Measurements from ENCODE around the gene HMGCR. TPM values are rescaled to one million over a fixed set of nuclear protein-coding genes. Genes with fewer than 3 reads are reported as not detected.
"Not testable (repeated sequence)": the region's sequence is repeated elsewhere in the genome, so short reads cannot be mapped to it uniquely, and the experiment has no call there.

Gene HMGCR
- total RNA-seq, 1 donor: 144 TPM

DNA sequence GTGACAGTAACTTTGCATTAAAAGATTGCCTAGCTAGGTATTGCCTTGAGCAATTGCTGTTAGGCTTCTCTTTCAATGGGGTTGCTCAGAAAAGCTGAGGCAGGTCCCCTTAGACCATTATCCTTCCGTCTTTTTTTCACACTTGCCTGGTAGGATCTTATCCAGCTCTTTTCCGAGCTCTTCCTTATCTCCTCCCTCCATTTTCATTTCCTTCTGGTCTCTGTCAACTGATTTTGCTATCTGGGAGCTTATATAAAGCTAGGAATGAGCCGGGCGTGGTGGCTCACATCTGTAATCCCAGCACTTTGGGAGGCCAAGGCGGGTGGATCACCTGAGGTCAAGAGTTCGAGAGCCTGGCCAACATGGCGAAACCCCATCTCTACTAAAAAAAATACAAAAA, 6.6 kb upstream of the HMGCR start:
- H3K27ac ChIP-seq (ENCODE audit: low read depth, low read length): no peak overlapping the region
- no peaks in the 10 kb centered on the region for H3K79me2 ChIP-seq (ENCODE audit: insufficient read depth, low read length)
- H2AFZ ChIP-seq (ENCODE audit: low read length): no peak overlapping the region
- no peaks in the 10 kb centered on the region for H3K36me3 ChIP-seq (ENCODE audit: insufficient read depth, low read length)
- H4K20me1 ChIP-seq (ENCODE audit: insufficient read depth, low read length): no peaks in the 10 kb centered on the region
- H3K9me3 ChIP-seq (ENCODE audit: low read depth, low read length): no peaks in the 10 kb centered on the region
- TF ChIP-seq, protein P1, sequence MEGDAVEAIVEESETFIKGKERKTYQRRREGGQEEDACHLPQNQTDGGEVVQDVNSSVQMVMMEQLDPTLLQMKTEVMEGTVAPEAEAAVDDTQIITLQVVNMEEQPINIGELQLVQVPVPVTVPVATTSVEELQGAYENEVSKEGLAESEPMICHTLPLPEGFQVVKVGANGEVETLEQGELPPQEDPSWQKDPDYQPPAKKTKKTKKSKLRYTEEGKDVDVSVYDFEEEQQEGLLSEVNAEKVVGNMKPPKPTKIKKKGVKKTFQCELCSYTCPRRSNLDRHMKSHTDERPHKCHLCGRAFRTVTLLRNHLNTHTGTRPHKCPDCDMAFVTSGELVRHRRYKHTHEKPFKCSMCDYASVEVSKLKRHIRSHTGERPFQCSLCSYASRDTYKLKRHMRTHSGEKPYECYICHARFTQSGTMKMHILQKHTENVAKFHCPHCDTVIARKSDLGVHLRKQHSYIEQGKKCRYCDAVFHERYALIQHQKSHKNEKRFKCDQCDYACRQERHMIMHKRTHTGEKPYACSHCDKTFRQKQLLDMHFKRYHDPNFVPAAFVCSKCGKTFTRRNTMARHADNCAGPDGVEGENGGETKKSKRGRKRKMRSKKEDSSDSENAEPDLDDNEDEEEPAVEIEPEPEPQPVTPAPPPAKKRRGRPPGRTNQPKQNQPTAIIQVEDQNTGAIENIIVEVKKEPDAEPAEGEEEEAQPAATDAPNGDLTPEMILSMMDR (IDR thresholded peaks at IDR 0.05; ENCODE audit: extremely low read depth, low read depth, low read length): no peak
- H3K4me1 ChIP-seq (ENCODE audit: insufficient read depth, low read length): no peaks in the 10 kb centered on the region
- H3K27me3 ChIP-seq (ENCODE audit: insufficient read depth, low read length): no peaks in the 10 kb centered on the region
- H3K4me3 ChIP-seq (ENCODE audit: insufficient read depth, low read length): no peak overlapping the region
- DNase-seq (ENCODE audit: insufficient read length, low spot score, missing footprints): no peak
- H3K4me2 ChIP-seq (ENCODE audit: insufficient read depth, low read length): no peak overlapping the region

DNA sequence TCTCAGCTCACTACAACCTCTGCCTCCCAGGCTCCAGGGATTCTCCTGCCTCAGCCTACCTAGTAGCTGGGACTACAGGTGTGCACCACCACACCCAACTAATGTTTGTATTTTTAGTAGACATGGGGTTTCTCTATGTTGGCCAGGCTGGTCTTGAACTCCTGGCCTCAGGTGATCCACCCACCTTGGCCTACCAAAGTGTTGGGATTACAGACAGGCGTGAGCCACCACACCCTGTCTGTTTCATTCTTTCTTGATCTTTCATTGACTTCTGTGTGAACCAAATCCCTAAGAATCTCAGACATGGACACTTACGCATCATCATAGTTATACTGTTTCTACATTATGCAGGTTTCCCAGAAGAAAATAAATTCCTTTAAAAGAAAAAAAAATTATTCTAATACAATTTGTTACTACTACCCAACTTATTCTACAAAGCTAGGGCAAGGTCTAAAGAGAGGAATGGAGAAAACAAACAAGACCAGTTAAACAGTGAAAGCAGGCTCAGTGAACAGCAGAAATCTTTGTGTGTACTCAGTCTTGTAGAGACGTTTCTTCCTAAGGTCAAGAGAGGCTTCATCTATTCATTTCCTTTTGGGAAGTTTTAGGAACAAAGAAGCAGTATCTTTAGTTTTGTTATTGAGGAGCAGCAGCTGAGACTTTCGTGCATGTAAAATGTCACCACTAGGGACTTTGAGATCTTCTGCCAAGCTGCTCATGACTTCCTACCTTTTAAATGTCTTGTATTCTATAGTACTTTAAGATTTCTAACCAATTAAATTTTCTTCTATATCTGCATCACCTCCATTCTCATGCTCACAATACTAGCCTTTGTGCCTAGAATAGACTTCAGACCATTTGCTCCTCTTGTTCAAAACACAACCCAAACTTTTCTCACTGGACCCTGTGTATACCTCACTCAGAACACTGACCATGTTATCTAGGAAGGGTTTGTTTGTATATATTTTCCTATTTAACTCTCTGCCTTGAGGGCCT, 5.6 kb upstream of the HMGCR start:
- Histone ChIP-seq H3K4me2 (ENCODE audit: insufficient read depth, low read length) (no peak overlapping the region), H3K36me3 (ENCODE audit: insufficient read depth, low read length) (no peaks in the 10 kb centered on the region), H3K4me1 (ENCODE audit: insufficient read depth, low read length) (peaks cover 4% of the 10 kb centered on the region), H3K9me3 (ENCODE audit: low read depth, low read length) (no peaks in the 10 kb centered on the region), H3K79me2 (ENCODE audit: insufficient read depth, low read length) (no peaks in the 10 kb centered on the region), H3K4me3 (ENCODE audit: insufficient read depth, low read length) (no peak overlapping the region), H3K27me3 (ENCODE audit: insufficient read depth, low read length) (no peaks in the 10 kb centered on the region), H2AFZ (ENCODE audit: low read length) (no peak overlapping the region), H3K27ac (ENCODE audit: low read depth, low read length) (no peak overlapping the region), H4K20me1 (ENCODE audit: insufficient read depth, low read length) (no peaks in the 10 kb centered on the region)
- DNase-seq (ENCODE audit: insufficient read length, low spot score, missing footprints): no peak
- TF ChIP-seq, protein P1 (IDR thresholded peaks at IDR 0.05; ENCODE audit: extremely low read depth, low read depth, low read length): no peak

DNA sequence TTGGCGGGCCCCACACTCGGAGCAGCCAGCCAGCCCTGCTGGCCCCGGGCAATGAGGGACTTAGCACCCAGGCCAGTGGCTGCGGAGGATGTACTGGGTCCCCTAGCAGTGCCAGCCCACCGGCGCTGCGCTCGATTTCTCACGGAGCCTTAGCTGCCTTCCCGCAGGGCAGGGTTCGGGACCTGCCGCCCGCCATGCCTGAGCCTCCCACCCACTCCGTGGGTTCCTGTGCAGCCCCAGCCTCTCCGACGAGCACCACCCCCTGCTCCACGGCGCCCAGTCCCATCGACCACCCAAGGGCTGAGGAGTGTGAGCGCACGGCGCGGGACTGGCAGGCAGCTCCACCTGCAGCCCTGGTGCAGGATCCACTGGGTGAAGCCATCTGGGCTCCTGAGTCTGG, 3.3 kb upstream of the HMGCR start:
- not testable (repeated sequence) for H3K27ac ChIP-seq (ENCODE audit: low read depth, low read length); H3K36me3 ChIP-seq (ENCODE audit: insufficient read depth, low read length); H3K4me2 ChIP-seq (ENCODE audit: insufficient read depth, low read length); H2AFZ ChIP-seq (ENCODE audit: low read length); H3K4me3 ChIP-seq (ENCODE audit: insufficient read depth, low read length); H3K27me3 ChIP-seq (ENCODE audit: insufficient read depth, low read length); DNase-seq (ENCODE audit: insufficient read length, low spot score, missing footprints); H3K9me3 ChIP-seq (ENCODE audit: low read depth, low read length)
- Histone ChIP-seq H4K20me1 (ENCODE audit: insufficient read depth, low read length) (peaks cover 10% of the 10 kb centered on the region), H3K4me1 (ENCODE audit: insufficient read depth, low read length) (peaks cover 11% of the 10 kb centered on the region), H3K79me2 (ENCODE audit: insufficient read depth, low read length) (peaks cover 17% of the 10 kb centered on the region)

DNA sequence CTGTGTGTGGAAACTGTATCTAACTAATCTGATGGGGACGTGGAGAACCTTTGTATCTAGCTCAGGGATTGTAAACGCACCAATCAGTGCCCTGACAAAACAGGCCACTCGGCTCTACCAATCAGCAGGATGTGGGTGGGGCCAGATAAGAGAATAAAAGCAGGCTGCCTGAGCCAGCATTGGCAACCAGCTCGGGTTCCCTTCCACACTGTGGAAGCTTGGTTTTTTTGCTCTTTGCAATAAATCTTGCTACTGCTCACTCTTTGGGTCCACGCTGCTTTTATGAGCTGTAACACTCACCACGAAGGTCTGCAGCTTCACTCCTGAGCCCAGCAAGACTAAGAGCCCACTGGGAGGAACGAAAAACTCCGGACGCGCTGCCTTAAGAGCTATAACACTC, 2.6 kb upstream of the HMGCR start:
- not testable (repeated sequence) for H3K4me2 ChIP-seq (ENCODE audit: insufficient read depth, low read length)

DNA sequence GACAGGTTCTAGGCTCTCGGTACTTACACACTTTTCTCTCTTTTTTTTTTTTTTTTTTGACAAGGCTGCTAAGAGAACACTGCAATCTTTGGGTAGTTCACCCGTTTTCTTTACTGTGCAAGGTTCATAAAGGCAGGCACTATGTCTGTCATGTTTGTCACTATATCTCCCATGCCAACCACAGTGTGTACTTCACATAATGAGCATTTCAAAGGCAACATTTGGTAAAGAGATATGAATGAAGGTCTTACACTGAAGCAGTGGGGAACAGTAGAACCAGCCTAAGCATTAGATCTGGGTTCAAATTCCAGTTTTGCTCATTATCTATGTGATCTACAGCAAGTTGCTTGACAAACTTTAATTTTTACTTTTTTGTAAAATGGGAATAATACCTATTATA, 1.5 kb upstream of the HMGCR start:
- no peak overlapping the region for H3K4me2 ChIP-seq (ENCODE audit: insufficient read depth, low read length)
- peaks cover 17% of the 10 kb centered on the region for H4K20me1 ChIP-seq (ENCODE audit: insufficient read depth, low read length)

More for the DNA sequence above, 2.6 kb upstream of the HMGCR start:
- H2AFZ ChIP-seq (ENCODE audit: low read length); H3K36me3 ChIP-seq (ENCODE audit: insufficient read depth, low read length); H3K4me3 ChIP-seq (ENCODE audit: insufficient read depth, low read length); H3K27ac ChIP-seq (ENCODE audit: low read depth, low read length); H3K9me3 ChIP-seq (ENCODE audit: low read depth, low read length); DNase-seq (ENCODE audit: insufficient read length, low spot score, missing footprints); H3K27me3 ChIP-seq (ENCODE audit: insufficient read depth, low read length): not testable (repeated sequence)
- Histone ChIP-seq H3K4me1 (ENCODE audit: insufficient read depth, low read length) (peaks cover 11% of the 10 kb centered on the region), H3K79me2 (ENCODE audit: insufficient read depth, low read length) (peaks cover 21% of the 10 kb centered on the region), H4K20me1 (ENCODE audit: insufficient read depth, low read length) (peaks cover 14% of the 10 kb centered on the region)

More for the DNA sequence above, 1.5 kb upstream of the HMGCR start:
- no peaks in the 10 kb centered on the region for H3K27me3 ChIP-seq (ENCODE audit: insufficient read depth, low read length)
- no peak overlapping the region for H3K27ac ChIP-seq (ENCODE audit: low read depth, low read length)
- H3K36me3 ChIP-seq (ENCODE audit: insufficient read depth, low read length): no peaks in the 10 kb centered on the region
- H3K4me1 ChIP-seq (ENCODE audit: insufficient read depth, low read length): peaks cover 11% of the 10 kb centered on the region
- H3K9me3 ChIP-seq (ENCODE audit: low read depth, low read length): no peaks in the 10 kb centered on the region
- H3K4me3 ChIP-seq (ENCODE audit: insufficient read depth, low read length): no peak overlapping the region
- peaks cover 32% of the 10 kb centered on the region for H3K79me2 ChIP-seq (ENCODE audit: insufficient read depth, low read length)
- no peak overlapping the region for H2AFZ ChIP-seq (ENCODE audit: low read length)
- TF ChIP-seq, protein P1 (IDR thresholded peaks at IDR 0.05; ENCODE audit: extremely low read depth, low read depth, low read length): no peak
- no peak for DNase-seq (ENCODE audit: insufficient read length, low spot score, missing footprints)

Data from osteoblast (primary cell).